KMS-11 (cell line): ENCODE data around the gene NOTCH3.

Source experiments
- H2AFZ ChIP-seq: fragments of 200-600 bp; sonication (generic); 2 replicates; pipeline ENCODE4 v1.6.1; 2016; ENCODE audit warnings: antibody characterized with exemption, mixed run types, low read depth
- H3K27ac ChIP-seq: fragments of 200-600 bp; sonication (generic); 2 replicates; pipeline ENCODE4 v1.6.1; 2016; ENCODE audit warnings: mild to moderate bottlenecking, mixed run types
- H3K27me3 ChIP-seq: fragments of 200-600 bp; sonication (generic); 2 replicates; pipeline ENCODE4 v1.6.1; 2017; ENCODE audit warnings: mild to moderate bottlenecking, low read depth, mixed run types, moderate library complexity; ENCODE audit not compliant: insufficient read depth
- H3K36me3 ChIP-seq: fragments of 200-600 bp; sonication (generic); 2 replicates; pipeline ENCODE4 v1.6.1; 2017; ENCODE audit warnings: mild to moderate bottlenecking, mixed run types; ENCODE audit not compliant: insufficient read depth
- H3K4me1 ChIP-seq: fragments of 200-600 bp; sonication (generic); 2 replicates; pipeline ENCODE4 v1.6.1; 2016; ENCODE audit warnings: mild to moderate bottlenecking, low read depth, mixed run types; ENCODE audit not compliant: poor library complexity, severe bottlenecking
- H3K4me2 ChIP-seq: fragments of 200-600 bp; sonication (generic); 2 replicates; pipeline ENCODE4 v1.7.0; 2016; ENCODE audit warnings: mild to moderate bottlenecking, mixed run types
- H3K4me3 ChIP-seq: fragments of 200-600 bp; sonication (generic); IDR thresholded peaks from 2 replicates; pipeline ENCODE4 v1.6.1; 2017; ENCODE audit warnings: low read depth, low read length, mixed read lengths; ENCODE audit not compliant: insufficient read depth
- H3K79me2 ChIP-seq: fragments of 200-600 bp; sonication (generic); 2 replicates; pipeline ENCODE4 v1.6.1; 2016; ENCODE audit warnings: low read depth, mixed run types; ENCODE audit not compliant: insufficient read depth
- H3K9ac ChIP-seq: fragments of 200-600 bp; sonication (generic); 2 replicates; pipeline ENCODE4 v1.6.1; 2016; ENCODE audit warnings: mild to moderate bottlenecking, mixed run types
- H4K20me1 ChIP-seq: fragments of 200-600 bp; sonication (generic); 2 replicates; pipeline ENCODE4 v1.6.1; 2016; ENCODE audit warnings: mild to moderate bottlenecking, mixed run types; ENCODE audit not compliant: insufficient read depth
- TF ChIP-seq, protein P1 (sequence below): fragments of 200-600 bp; sonication (generic); conservative IDR thresholded peaks from 2 replicates; pipeline ENCODE4 v1.6.1; 2017; ENCODE audit warnings: low read depth, mild to moderate bottlenecking, antibody characterized with exemption, low read length, moderate library complexity, mixed read lengths

NOTCH3 gene

GRCh38 chr19:15138427-15138826 is 62.4 kb downstream of the NOTCH3 start:
- Histone ChIP-seq H3K36me3 (no peaks in the 10 kb centered on the region), H3K4me3 (no peak overlapping the region), H3K79me2 (no peaks in the 10 kb centered on the region), H3K27me3 (peaks cover 14% of the 10 kb centered on the region; the same call in 1 of the 2 replicates), H4K20me1 (no peaks in the 10 kb centered on the region), H3K4me2 (no peak overlapping the region), H3K9ac (no peak overlapping the region), H2AFZ (no peak overlapping the region), H3K4me1 (no peaks in the 10 kb centered on the region), H3K27ac (no peak overlapping the region)
- TF ChIP-seq, protein P1, sequence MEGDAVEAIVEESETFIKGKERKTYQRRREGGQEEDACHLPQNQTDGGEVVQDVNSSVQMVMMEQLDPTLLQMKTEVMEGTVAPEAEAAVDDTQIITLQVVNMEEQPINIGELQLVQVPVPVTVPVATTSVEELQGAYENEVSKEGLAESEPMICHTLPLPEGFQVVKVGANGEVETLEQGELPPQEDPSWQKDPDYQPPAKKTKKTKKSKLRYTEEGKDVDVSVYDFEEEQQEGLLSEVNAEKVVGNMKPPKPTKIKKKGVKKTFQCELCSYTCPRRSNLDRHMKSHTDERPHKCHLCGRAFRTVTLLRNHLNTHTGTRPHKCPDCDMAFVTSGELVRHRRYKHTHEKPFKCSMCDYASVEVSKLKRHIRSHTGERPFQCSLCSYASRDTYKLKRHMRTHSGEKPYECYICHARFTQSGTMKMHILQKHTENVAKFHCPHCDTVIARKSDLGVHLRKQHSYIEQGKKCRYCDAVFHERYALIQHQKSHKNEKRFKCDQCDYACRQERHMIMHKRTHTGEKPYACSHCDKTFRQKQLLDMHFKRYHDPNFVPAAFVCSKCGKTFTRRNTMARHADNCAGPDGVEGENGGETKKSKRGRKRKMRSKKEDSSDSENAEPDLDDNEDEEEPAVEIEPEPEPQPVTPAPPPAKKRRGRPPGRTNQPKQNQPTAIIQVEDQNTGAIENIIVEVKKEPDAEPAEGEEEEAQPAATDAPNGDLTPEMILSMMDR, result no peak

- no peak overlapping the region for H3K27ac ChIP-seq
- H3K4me1 ChIP-seq, result no peaks in the 10 kb centered on the region
- H4K20me1 ChIP-seq, result no peaks in the 10 kb centered on the region
- no peak overlapping the region for H3K4me3 ChIP-seq
- H3K4me2 ChIP-seq, result no peak overlapping the region
- TF ChIP-seq, protein P1, result no peak
- H3K27me3 ChIP-seq, result peaks cover 14% of the 10 kb centered on the region; the same call in 1 of the 2 replicates
- no peak overlapping the region for H3K9ac ChIP-seq
- H2AFZ ChIP-seq, result no peak overlapping the region
- H3K36me3 ChIP-seq, result no peaks in the 10 kb centered on the region
- H3K79me2 ChIP-seq, result no peaks in the 10 kb centered on the region
These were observed 63.0 kb downstream of the NOTCH3 start for GRCh38 chr19:15137777-15138176.

GRCh38 chr19:15136234-15136954 is 64.4 kb downstream of the NOTCH3 start:
- H2AFZ ChIP-seq, result no peak overlapping the region
- H3K9ac ChIP-seq, result no peak overlapping the region
- H4K20me1 ChIP-seq, result no peaks in the 10 kb centered on the region
- H3K79me2 ChIP-seq, result no peaks in the 10 kb centered on the region
- no peak overlapping the region for H3K4me2 ChIP-seq
- peaks cover 12% of the 10 kb centered on the region; the same call in 1 of the 2 replicates for H3K27me3 ChIP-seq
- TF ChIP-seq, protein P1, result no peak
- H3K4me3 ChIP-seq, result no peak overlapping the region
- H3K27ac ChIP-seq, result no peak overlapping the region
- H3K4me1 ChIP-seq, result no peaks in the 10 kb centered on the region
- H3K36me3 ChIP-seq, result no peaks in the 10 kb centered on the region

- H3K4me1 ChIP-seq, result peaks cover 4% of the 10 kb centered on the region
- TF ChIP-seq, protein P1, result no peak
- no peak overlapping the region for H2AFZ ChIP-seq
- H3K4me3 ChIP-seq, result no peak overlapping the region
- no peak overlapping the region for H3K4me2 ChIP-seq
- H3K27ac ChIP-seq, result no peak overlapping the region
- no peaks in the 10 kb centered on the region for H3K79me2 ChIP-seq
- no peaks in the 10 kb centered on the region for H4K20me1 ChIP-seq
- H3K27me3 ChIP-seq, result peaks cover 15% of the 10 kb centered on the region; the same call in 1 of the 2 replicates
- H3K9ac ChIP-seq, result no peak overlapping the region
- H3K36me3 ChIP-seq, result no peaks in the 10 kb centered on the region
These were observed 70.8 kb downstream of the NOTCH3 start for GRCh38 chr19:15129856-15130585.
